Glutamatergic neuron (in vitro differentiated cells): ENCODE data around the gene MID1. TPM values are rescaled to one million over a fixed set of nuclear protein-coding genes. Genes with fewer than 3 reads are reported as not detected.

Source experiments
- DNase-seq: peaks from one replicate; pipeline ENCODE4 v3.0.0; 2022
- H3K27ac Mint-ChIP-seq: one replicate; pipeline ENCODE4 v1.8.0; 2020; ENCODE audit warnings: mild to moderate bottlenecking, mixed read lengths, inconsistent platforms; ENCODE audit not compliant: unreplicated experiment
- H3K27me3 Mint-ChIP-seq: one replicate; pipeline ENCODE4 v1.8.0; 2020; ENCODE audit warnings: mild to moderate bottlenecking, moderate library complexity, mixed read lengths, inconsistent platforms; ENCODE audit not compliant: unreplicated experiment
- H3K36me3 Mint-ChIP-seq: one replicate; pipeline ENCODE4 v1.8.0; 2020; ENCODE audit warnings: mild to moderate bottlenecking, mixed read lengths, inconsistent platforms; ENCODE audit not compliant: unreplicated experiment
- H3K4me1 Mint-ChIP-seq: one replicate; pipeline ENCODE4 v1.8.0; 2020; ENCODE audit warnings: mild to moderate bottlenecking, low read depth, mixed read lengths, inconsistent platforms; ENCODE audit not compliant: unreplicated experiment
- H3K4me3 Mint-ChIP-seq: one replicate; pipeline ENCODE4 v1.8.0; 2020; ENCODE audit warnings: mild to moderate bottlenecking, mixed read lengths, inconsistent platforms; ENCODE audit not compliant: unreplicated experiment
- H3K9me3 Mint-ChIP-seq: one replicate; pipeline ENCODE4 v1.8.0; 2020; ENCODE audit warnings: mild to moderate bottlenecking, moderate library complexity, mixed read lengths, inconsistent platforms; ENCODE audit not compliant: unreplicated experiment
- CTCF ChIP-seq: fragments of 200-600 bp; sonication (generic); IDR thresholded peaks from one replicate; pipeline ENCODE4 v1.5.0; 2021; ENCODE audit not compliant: partially characterized antibody, unreplicated experiment
- total RNA-seq: library from RNA; stranded (reverse); fragmentation: NEBNext Ultra II Directional; extraction: Animal tissue kit (Norgen Biotek cat#: 25700); gene quantifications from one replicate; pipeline ENCODE4 v1.2.1, GENCODE V29; 2021; ENCODE audit not compliant: unreplicated experiment

MID1 gene
- total RNA-seq, 1 donor from 2014 or later: 9.2 TPM

GRCh38 chrX:10615931-10616774 is 4.2 kb downstream of the MID1 start:
- peak; percentile 37 for DNase-seq
- H3K4me1 Mint-ChIP-seq: peaks cover 25% of the 10 kb centered on the region
- H3K9me3 Mint-ChIP-seq: peaks cover 1% of the 10 kb centered on the region
- TF ChIP-seq CTCF: peak; percentile 68
- peaks cover 2% of the 10 kb centered on the region for H3K27me3 Mint-ChIP-seq
- peak overlapping the region; percentile 8 for H3K4me3 Mint-ChIP-seq
- H3K36me3 Mint-ChIP-seq: no peaks in the 10 kb centered on the region
- no peak overlapping the region for H3K27ac Mint-ChIP-seq

GRCh38 chrX:10612215-10612614 is 8.2 kb downstream of the MID1 start:
- Mint-ChIP-seq H3K27ac (no peak overlapping the region), H3K27me3 (no peaks in the 10 kb centered on the region), H3K4me3 (no peak overlapping the region), H3K9me3 (peaks cover under 1% of the 10 kb centered on the region), H3K36me3 (no peaks in the 10 kb centered on the region), H3K4me1 (peaks cover 20% of the 10 kb centered on the region)
- TF ChIP-seq CTCF: no peak
- DNase-seq: no peak

- no peak for DNase-seq
- Mint-ChIP-seq H3K36me3 (no peaks in the 10 kb centered on the region), H3K4me1 (peaks cover 17% of the 10 kb centered on the region), H3K9me3 (no peaks in the 10 kb centered on the region), H3K27ac (no peak overlapping the region), H3K4me3 (no peak overlapping the region), H3K27me3 (no peaks in the 10 kb centered on the region)
- no peak for TF ChIP-seq CTCF
These were observed 8.8 kb downstream of the MID1 start for GRCh38 chrX:10611441-10612090.

GRCh38 chrX:10608099-10608498 is 12.3 kb downstream of the MID1 start:
- Mint-ChIP-seq H3K4me1 (peaks cover 11% of the 10 kb centered on the region), H3K4me3 (no peak overlapping the region), H3K36me3 (no peaks in the 10 kb centered on the region), H3K27me3 (no peaks in the 10 kb centered on the region), H3K9me3 (no peaks in the 10 kb centered on the region), H3K27ac (no peak overlapping the region)
- no peak for DNase-seq
- no peak for TF ChIP-seq CTCF

GRCh38 chrX:10607233-10607632 is 13.2 kb downstream of the MID1 start:
- no peak overlapping the region for H3K27ac Mint-ChIP-seq
- H3K4me1 Mint-ChIP-seq: peaks cover 11% of the 10 kb centered on the region
- DNase-seq: no peak
- no peak for TF ChIP-seq CTCF
- H3K36me3 Mint-ChIP-seq: no peaks in the 10 kb centered on the region
- no peaks in the 10 kb centered on the region for H3K9me3 Mint-ChIP-seq
- no peaks in the 10 kb centered on the region for H3K27me3 Mint-ChIP-seq
- no peak overlapping the region for H3K4me3 Mint-ChIP-seq
